GM23338 (cell line): ENCODE results near the gene RSL24D1. TPM values are rescaled to one million over a fixed set of nuclear protein-coding genes. Genes with fewer than 3 reads are reported as not detected.

ENCODE experiments used
- ATAC-seq: fragments of 200-7000 bp; cut with Tn5 transposase; 3 replicates; pipeline ENCODE4 v1.9.1; 2020
- DNase-seq: peaks from one replicate; pipeline ENCODE4 v3.0.0-alpha.2; 2015; ENCODE audit warnings: low spot score
- H2AFZ ChIP-seq: fragments of 200-600 bp; sonication (generic); 2 replicates; pipeline ENCODE4 v1.8.0; 2016; ENCODE audit warnings: antibody characterized with exemption, mild to moderate bottlenecking, moderate library complexity
- H3F3A ChIP-seq: fragments of 200-600 bp; sonication (generic); replicated peaks from 2 replicates; pipeline ENCODE4 v1.8.0; 2017; ENCODE audit warnings: antibody characterized with exemption, mixed run types, low read depth
- H3K27ac ChIP-seq: fragments of 200-600 bp; sonication (generic); 2 replicates; pipeline ENCODE4 v1.6.1; 2016; ENCODE audit warnings: low read depth
- H3K27me3 ChIP-seq: fragments of 200-600 bp; sonication (generic); 2 replicates; pipeline ENCODE4 v1.8.0; 2016; ENCODE audit warnings: mild to moderate bottlenecking, mixed run types, moderate library complexity; ENCODE audit not compliant: insufficient read depth
- H3K36me3 ChIP-seq: fragments of 200-600 bp; sonication (generic); 2 replicates; pipeline ENCODE4 v1.8.0; 2016; ENCODE audit warnings: mild to moderate bottlenecking; ENCODE audit not compliant: insufficient read depth
- H3K4me1 ChIP-seq: fragments of 200-600 bp; sonication (generic); 2 replicates; pipeline ENCODE4 v1.8.0; 2016; ENCODE audit warnings: mild to moderate bottlenecking, moderate library complexity; ENCODE audit not compliant: insufficient read depth
- H3K4me2 ChIP-seq: fragments of 200-600 bp; sonication (generic); 2 replicates; pipeline ENCODE4 v1.7.1; 2017; ENCODE audit warnings: mixed run types
- H3K4me3 ChIP-seq: fragments of 200-600 bp; sonication (generic); 2 replicates; pipeline ENCODE4 v1.6.1; 2016; ENCODE audit warnings: mixed run types
- H3K79me2 ChIP-seq: fragments of 200-600 bp; sonication (generic); replicated peaks from 2 replicates; pipeline ENCODE4 v1.8.0; 2017; ENCODE audit warnings: mild to moderate bottlenecking; ENCODE audit not compliant: insufficient read depth
- H3K9me2 ChIP-seq: fragments of 200-600 bp; sonication (generic); 2 replicates; pipeline ENCODE4 v1.8.0; 2017; ENCODE audit not compliant: insufficient read depth
- H4K20me1 ChIP-seq: fragments of 200-600 bp; sonication (generic); replicated peaks from 2 replicates; pipeline ENCODE4 v1.8.0; 2017; ENCODE audit warnings: mild to moderate bottlenecking; ENCODE audit not compliant: insufficient read depth
- H3K27ac Mint-ChIP-seq: 2 replicates; pipeline ENCODE4 v1.8.0; 2020; ENCODE audit warnings: inconsistent platforms, mild to moderate bottlenecking, moderate library complexity, mixed read lengths
- H3K27me3 Mint-ChIP-seq: 3 replicates; pipeline ENCODE4 v1.8.0; 2022; ENCODE audit warnings: low read depth, mild to moderate bottlenecking, moderate library complexity, mixed read lengths, inconsistent platforms; ENCODE audit not compliant: insufficient read depth, poor library complexity
- H3K36me3 Mint-ChIP-seq: 3 replicates; pipeline ENCODE4 v1.8.0; 2021; ENCODE audit warnings: low read depth, mild to moderate bottlenecking, inconsistent platforms, moderate library complexity, mixed read lengths
- H3K4me1 Mint-ChIP-seq: 3 replicates; pipeline ENCODE4 v1.8.0; 2020; ENCODE audit warnings: mild to moderate bottlenecking, inconsistent platforms, mixed read lengths
- H3K4me3 Mint-ChIP-seq: 3 replicates; pipeline ENCODE4 v1.8.0; 2021; ENCODE audit warnings: moderate library complexity, mild to moderate bottlenecking, inconsistent platforms, mixed read lengths
- H3K9me3 Mint-ChIP-seq: 3 replicates; pipeline ENCODE4 v1.8.0; 2020; ENCODE audit warnings: moderate library complexity, mild to moderate bottlenecking, inconsistent platforms, mixed read lengths
- CREB1 ChIP-seq: fragments of 250-450 bp; sonication (Bioruptor Pico); IDR thresholded peaks from 2 replicates; pipeline ENCODE4 v1.5.0; 2020; ENCODE audit warnings: low read depth, mild to moderate bottlenecking, moderate library complexity
- EZH2 ChIP-seq: fragments of 200-600 bp; sonication (generic); IDR thresholded peaks from one replicate; pipeline ENCODE4 v1.8.0; 2017; ENCODE audit warnings: antibody characterized with exemption, mild to moderate bottlenecking, low read depth; ENCODE audit not compliant: unreplicated experiment
- EZH2phosphoT487 ChIP-seq: fragments of 200-600 bp; sonication (generic); IDR thresholded peaks from one replicate; pipeline ENCODE4 v1.8.1; 2018; ENCODE audit warnings: antibody characterized with exemption; ENCODE audit not compliant: unreplicated experiment
- JUNB ChIP-seq: IDR thresholded peaks from one replicate; pipeline ENCODE4 v1.6.1; 2016; ENCODE audit warnings: antibody characterized with exemption; ENCODE audit not compliant: unreplicated experiment
- NANOG ChIP-seq: IDR thresholded peaks from 2 replicates; pipeline ENCODE4 v1.6.1; 2016; ENCODE audit warnings: antibody characterized with exemption, borderline replicate concordance
- POLR2AphosphoS5 ChIP-seq: IDR thresholded peaks from 2 replicates; pipeline ENCODE4 v1.6.1; 2016; ENCODE audit warnings: antibody characterized with exemption, low read depth
- STAT1 ChIP-seq: IDR thresholded peaks from one replicate; pipeline ENCODE4 v1.6.1; 2016; ENCODE audit warnings: antibody characterized with exemption; ENCODE audit not compliant: unreplicated experiment
- ZNF114 ChIP-seq: fragments of 250-450 bp; sonication (Bioruptor Pico); IDR thresholded peaks from 2 replicates; pipeline ENCODE4 v1.5.0; 2020; ENCODE audit warnings: mild to moderate bottlenecking, moderate library complexity
- ZNF331 ChIP-seq: fragments of 250-450 bp; sonication (Bioruptor Pico); IDR thresholded peaks from 2 replicates; pipeline ENCODE4 v1.5.0; 2020; ENCODE audit warnings: low read depth, mild to moderate bottlenecking, moderate library complexity
- polyA plus RNA-seq: library from polyadenylated mRNA; unstranded; fragments of >200 nt; fragmentation: Nextera tagmentation; extraction: Ambion mirVana; gene quantifications from 2 replicates; pipeline ENCODE4 v1.2.1, GENCODE V29; 2016
- total RNA-seq: library from RNA; depleted of rRNA; stranded (reverse); fragments of >200 nt; shearing (Covaris generic); gene quantifications from 2 replicates; pipeline ENCODE4 v1.2.3, GENCODE V29; 2014
- TF ChIP-seq, protein P1 (sequence below), 2 experiments: fragments of 200-600 bp in 1 of 2; sonication (generic) in 1 of 2; conservative IDR thresholded peaks; 2 replicates each; pipeline versions ENCODE4 v1.5.1 to v1.6.1; 2016 to 2017; ENCODE audit warnings: antibody characterized with exemption in 2 of 2, low read depth in 2 of 2, mild to moderate bottlenecking in 2 of 2, moderate library complexity in 1 of 2
- TF ChIP-seq, protein P2 (sequence below): IDR thresholded peaks from one replicate; pipeline ENCODE4 v1.6.1; 2018; ENCODE audit warnings: antibody characterized with exemption; ENCODE audit not compliant: unreplicated experiment
- TF ChIP-seq, protein P3 (sequence below): fragments of 250-450 bp; sonication (Bioruptor Pico); IDR thresholded peaks from 2 replicates; pipeline ENCODE4 v1.5.0; 2020; ENCODE audit warnings: mild to moderate bottlenecking, moderate library complexity
- TF ChIP-seq, protein P4 (sequence below): IDR thresholded peaks from 2 replicates; pipeline ENCODE4 v1.6.1; 2016; ENCODE audit warnings: antibody characterized with exemption

Gene RSL24D1
- total and polyA plus RNA-seq, 2 experiments from 2014 or later = 125 to 201 TPM

DNA sequence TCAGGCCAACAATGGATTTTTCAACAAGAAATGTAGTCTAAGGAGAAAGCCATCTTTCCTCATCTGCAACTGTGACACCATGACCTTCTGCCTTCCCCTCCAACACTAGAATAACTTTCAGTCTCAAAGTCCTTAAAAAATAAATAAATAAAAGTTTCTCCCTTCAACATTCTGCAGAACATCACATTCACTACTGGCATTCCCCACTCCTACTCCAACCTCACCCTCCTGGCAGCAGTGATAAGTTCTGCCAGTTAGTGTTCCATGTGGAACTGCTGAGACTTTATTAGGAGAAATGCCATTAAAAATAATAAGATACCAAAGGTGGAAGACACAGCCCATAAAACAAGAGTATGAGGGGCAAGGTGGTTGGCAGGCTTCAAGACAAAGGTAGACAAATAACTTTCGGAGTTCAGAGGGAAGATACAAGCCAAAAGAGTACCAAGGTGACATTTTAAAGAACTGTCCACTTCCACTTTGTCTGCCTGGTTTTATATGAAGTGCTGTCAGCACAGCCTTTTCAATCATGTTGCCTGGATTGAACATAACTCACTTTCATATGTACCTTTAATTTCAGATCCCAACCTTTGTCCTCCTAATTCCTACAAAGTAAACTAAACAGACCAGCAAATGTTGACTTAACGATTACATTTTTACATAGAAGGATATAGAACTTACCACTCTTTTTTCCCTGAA, 37.5 kb upstream of the RSL24D1 start:
- Histone ChIP-seq H3K27ac (no peak overlapping the region), H4K20me1 (no peaks in the 10 kb centered on the region), H3K4me3 (no peak overlapping the region), H3K36me3 (no peaks in the 10 kb centered on the region), H3K4me2 (no peak overlapping the region), H3K4me1 (no peaks in the 10 kb centered on the region), H3F3A (no peaks in the 10 kb centered on the region), H2AFZ (no peak overlapping the region), H3K27me3 (no peaks in the 10 kb centered on the region), H3K9me2 (no peaks in the 10 kb centered on the region), H3K79me2 (no peaks in the 10 kb centered on the region)
- DNase-seq = no peak
- TF ChIP-seq, protein P1, sequence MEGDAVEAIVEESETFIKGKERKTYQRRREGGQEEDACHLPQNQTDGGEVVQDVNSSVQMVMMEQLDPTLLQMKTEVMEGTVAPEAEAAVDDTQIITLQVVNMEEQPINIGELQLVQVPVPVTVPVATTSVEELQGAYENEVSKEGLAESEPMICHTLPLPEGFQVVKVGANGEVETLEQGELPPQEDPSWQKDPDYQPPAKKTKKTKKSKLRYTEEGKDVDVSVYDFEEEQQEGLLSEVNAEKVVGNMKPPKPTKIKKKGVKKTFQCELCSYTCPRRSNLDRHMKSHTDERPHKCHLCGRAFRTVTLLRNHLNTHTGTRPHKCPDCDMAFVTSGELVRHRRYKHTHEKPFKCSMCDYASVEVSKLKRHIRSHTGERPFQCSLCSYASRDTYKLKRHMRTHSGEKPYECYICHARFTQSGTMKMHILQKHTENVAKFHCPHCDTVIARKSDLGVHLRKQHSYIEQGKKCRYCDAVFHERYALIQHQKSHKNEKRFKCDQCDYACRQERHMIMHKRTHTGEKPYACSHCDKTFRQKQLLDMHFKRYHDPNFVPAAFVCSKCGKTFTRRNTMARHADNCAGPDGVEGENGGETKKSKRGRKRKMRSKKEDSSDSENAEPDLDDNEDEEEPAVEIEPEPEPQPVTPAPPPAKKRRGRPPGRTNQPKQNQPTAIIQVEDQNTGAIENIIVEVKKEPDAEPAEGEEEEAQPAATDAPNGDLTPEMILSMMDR (conservative IDR thresholded peaks at IDR 0.05; ENCODE audit: low read depth in 2 of 2) = no peak
- TF ChIP-seq EZH2phosphoT487 (no peak), STAT1 (no peak), POLR2AphosphoS5 (no peak), EZH2 (no peak), ZNF331 (no peak), NANOG (no peak), JUNB (no peak), ZNF114 (CRISPR knock-in tag) (no peak), CREB1 (CRISPR knock-in tag) (no peak)
- TF ChIP-seq, protein P2, sequence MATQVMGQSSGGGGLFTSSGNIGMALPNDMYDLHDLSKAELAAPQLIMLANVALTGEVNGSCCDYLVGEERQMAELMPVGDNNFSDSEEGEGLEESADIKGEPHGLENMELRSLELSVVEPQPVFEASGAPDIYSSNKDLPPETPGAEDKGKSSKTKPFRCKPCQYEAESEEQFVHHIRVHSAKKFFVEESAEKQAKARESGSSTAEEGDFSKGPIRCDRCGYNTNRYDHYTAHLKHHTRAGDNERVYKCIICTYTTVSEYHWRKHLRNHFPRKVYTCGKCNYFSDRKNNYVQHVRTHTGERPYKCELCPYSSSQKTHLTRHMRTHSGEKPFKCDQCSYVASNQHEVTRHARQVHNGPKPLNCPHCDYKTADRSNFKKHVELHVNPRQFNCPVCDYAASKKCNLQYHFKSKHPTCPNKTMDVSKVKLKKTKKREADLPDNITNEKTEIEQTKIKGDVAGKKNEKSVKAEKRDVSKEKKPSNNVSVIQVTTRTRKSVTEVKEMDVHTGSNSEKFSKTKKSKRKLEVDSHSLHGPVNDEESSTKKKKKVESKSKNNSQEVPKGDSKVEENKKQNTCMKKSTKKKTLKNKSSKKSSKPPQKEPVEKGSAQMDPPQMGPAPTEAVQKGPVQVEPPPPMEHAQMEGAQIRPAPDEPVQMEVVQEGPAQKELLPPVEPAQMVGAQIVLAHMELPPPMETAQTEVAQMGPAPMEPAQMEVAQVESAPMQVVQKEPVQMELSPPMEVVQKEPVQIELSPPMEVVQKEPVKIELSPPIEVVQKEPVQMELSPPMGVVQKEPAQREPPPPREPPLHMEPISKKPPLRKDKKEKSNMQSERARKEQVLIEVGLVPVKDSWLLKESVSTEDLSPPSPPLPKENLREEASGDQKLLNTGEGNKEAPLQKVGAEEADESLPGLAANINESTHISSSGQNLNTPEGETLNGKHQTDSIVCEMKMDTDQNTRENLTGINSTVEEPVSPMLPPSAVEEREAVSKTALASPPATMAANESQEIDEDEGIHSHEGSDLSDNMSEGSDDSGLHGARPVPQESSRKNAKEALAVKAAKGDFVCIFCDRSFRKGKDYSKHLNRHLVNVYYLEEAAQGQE = no peak
- TF ChIP-seq, protein P3, sequence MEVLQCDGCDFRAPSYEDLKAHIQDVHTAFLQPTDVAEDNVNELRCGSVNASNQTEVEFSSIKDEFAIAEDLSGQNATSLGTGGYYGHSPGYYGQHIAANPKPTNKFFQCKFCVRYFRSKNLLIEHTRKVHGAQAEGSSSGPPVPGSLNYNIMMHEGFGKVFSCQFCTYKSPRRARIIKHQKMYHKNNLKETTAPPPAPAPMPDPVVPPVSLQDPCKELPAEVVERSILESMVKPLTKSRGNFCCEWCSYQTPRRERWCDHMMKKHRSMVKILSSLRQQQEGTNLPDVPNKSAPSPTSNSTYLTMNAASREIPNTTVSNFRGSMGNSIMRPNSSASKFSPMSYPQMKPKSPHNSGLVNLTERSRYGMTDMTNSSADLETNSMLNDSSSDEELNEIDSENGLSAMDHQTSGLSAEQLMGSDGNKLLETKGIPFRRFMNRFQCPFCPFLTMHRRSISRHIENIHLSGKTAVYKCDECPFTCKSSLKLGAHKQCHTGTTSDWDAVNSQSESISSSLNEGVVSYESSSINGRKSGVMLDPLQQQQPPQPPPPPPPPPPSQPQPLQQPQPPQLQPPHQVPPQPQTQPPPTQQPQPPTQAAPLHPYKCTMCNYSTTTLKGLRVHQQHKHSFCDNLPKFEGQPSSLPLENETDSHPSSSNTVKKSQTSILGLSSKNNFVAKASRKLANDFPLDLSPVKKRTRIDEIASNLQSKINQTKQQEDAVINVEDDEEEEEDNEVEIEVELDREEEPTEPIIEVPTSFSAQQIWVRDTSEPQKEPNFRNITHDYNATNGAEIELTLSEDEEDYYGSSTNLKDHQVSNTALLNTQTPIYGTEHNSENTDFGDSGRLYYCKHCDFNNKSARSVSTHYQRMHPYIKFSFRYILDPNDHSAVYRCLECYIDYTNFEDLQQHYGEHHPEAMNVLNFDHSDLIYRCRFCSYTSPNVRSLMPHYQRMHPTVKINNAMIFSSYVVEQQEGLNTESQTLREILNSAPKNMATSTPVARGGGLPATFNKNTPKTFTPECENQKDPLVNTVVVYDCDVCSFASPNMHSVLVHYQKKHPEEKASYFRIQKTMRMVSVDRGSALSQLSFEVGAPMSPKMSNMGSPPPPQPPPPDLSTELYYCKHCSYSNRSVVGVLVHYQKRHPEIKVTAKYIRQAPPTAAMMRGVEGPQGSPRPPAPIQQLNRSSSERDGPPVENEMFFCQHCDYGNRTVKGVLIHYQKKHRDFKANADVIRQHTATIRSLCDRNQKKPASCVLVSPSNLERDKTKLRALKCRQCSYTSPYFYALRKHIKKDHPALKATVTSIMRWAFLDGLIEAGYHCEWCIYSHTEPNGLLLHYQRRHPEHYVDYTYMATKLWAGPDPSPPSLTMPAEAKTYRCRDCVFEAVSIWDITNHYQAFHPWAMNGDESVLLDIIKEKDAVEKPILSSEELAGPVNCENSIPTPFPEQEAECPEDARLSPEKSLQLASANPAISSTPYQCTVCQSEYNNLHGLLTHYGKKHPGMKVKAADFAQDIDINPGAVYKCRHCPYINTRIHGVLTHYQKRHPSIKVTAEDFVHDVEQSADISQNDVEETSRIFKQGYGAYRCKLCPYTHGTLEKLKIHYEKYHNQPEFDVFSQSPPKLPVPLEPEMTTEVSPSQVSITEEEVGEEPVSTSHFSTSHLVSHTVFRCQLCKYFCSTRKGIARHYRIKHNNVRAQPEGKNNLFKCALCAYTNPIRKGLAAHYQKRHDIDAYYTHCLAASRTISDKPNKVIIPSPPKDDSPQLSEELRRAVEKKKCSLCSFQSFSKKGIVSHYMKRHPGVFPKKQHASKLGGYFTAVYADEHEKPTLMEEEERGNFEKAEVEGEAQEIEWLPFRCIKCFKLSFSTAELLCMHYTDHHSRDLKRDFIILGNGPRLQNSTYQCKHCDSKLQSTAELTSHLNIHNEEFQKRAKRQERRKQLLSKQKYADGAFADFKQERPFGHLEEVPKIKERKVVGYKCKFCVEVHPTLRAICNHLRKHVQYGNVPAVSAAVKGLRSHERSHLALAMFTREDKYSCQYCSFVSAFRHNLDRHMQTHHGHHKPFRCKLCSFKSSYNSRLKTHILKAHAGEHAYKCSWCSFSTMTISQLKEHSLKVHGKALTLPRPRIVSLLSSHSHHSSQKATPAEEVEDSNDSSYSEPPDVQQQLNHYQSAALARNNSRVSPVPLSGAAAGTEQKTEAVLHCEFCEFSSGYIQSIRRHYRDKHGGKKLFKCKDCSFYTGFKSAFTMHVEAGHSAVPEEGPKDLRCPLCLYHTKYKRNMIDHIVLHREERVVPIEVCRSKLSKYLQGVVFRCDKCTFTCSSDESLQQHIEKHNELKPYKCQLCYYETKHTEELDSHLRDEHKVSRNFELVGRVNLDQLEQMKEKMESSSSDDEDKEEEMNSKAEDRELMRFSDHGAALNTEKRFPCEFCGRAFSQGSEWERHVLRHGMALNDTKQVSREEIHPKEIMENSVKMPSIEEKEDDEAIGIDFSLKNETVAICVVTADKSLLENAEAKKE = no peak
- TF ChIP-seq, protein P4, sequence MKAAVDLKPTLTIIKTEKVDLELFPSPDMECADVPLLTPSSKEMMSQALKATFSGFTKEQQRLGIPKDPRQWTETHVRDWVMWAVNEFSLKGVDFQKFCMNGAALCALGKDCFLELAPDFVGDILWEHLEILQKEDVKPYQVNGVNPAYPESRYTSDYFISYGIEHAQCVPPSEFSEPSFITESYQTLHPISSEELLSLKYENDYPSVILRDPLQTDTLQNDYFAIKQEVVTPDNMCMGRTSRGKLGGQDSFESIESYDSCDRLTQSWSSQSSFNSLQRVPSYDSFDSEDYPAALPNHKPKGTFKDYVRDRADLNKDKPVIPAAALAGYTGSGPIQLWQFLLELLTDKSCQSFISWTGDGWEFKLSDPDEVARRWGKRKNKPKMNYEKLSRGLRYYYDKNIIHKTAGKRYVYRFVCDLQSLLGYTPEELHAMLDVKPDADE = no peak
- H3K9me3 Mint-ChIP-seq = no peaks in the 10 kb centered on the region
- peaks cover 3% of the 10 kb centered on the region; the same call in 2 of the 3 replicates for H3K4me1 Mint-ChIP-seq
- H3K4me3 Mint-ChIP-seq = no peak overlapping the region
- H3K36me3 Mint-ChIP-seq = no peaks in the 10 kb centered on the region
- no peaks in the 10 kb centered on the region for H3K27me3 Mint-ChIP-seq
- H3K27ac Mint-ChIP-seq = no peak overlapping the region
- no peak for ATAC-seq
